PFSK-1 (cell line): ENCODE measurements around the gene LTB.

Source experiments
- FOXP2 ChIP-seq: optimal IDR thresholded peaks from 2 replicates; pipeline ENCODE3; 2011; ENCODE audit warnings: borderline replicate concordance, control low read depth, inconsistent platforms; ENCODE audit not compliant: insufficient read depth; ENCODE audit errors: extremely low read length, extremely low read depth
- POLR2AphosphoS5 ChIP-seq: IDR thresholded peaks from 2 replicates; pipeline ENCODE4 v1.6.1; 2012; ENCODE audit warnings: low read depth, mild to moderate bottlenecking, control low read depth, low read length, moderate library complexity
- REST ChIP-seq, 2 experiments: IDR thresholded peaks; 2 replicates each; pipeline versions ENCODE4 v1.6.1 to v1.8.0; 2011 to 2012; ENCODE audit warnings: low read depth in 2 of 2, low read length in 2 of 2, control low read depth in 1 of 2, inconsistent platforms in 1 of 2, mild to moderate bottlenecking in 1 of 2, moderate library complexity in 1 of 2; ENCODE audit not compliant: insufficient read depth in 1 of 2
- SIN3A ChIP-seq: IDR thresholded peaks from 2 replicates; pipeline ENCODE4 v1.6.1; 2012; ENCODE audit warnings: mild to moderate bottlenecking, low read length, moderate library complexity, borderline replicate concordance; ENCODE audit not compliant: insufficient read depth
- TAF1 ChIP-seq: IDR thresholded peaks from 2 replicates; pipeline ENCODE4 v1.6.1; 2012; ENCODE audit warnings: low read length, control low read depth, borderline replicate concordance; ENCODE audit not compliant: insufficient read depth

GRCh38 chr6:31541059-31541657 lies 41.1 kb downstream of the LTB start:
- TF ChIP-seq POLR2AphosphoS5: no peak
- no peak for TF ChIP-seq TAF1
- 0 out of 4 replicates have a peak, but pooled peaks of 1 of the 2 experiments have one; percentile 44 for TF ChIP-seq REST (IDR thresholded peaks at IDR 0.05; ENCODE audit: insufficient read depth in 1 of 2, low read depth in 2 of 2, low read length in 2 of 2)
- TF ChIP-seq SIN3A: peak; percentile 91; the same call in 1 of the 2 replicates
- no peak for TF ChIP-seq FOXP2
